Raji (cell line): ENCODE measurements around the gene ABHD4.

Experiments used
- POLR2A ChIP-seq: IDR thresholded peaks from 2 replicates; pipeline ENCODE4 v1.6.1; 2011; ENCODE audit warnings: low read depth, low read length, control low read depth; ENCODE audit not compliant: insufficient read depth

The ABHD4 gene

GRCh38 chr14:22599349-22599748 is 1.2 kb downstream of the ABHD4 start:
- no peak for TF ChIP-seq POLR2A

- TF ChIP-seq POLR2A = no peak
Observed at GRCh38 chr14:22600027-22600426, 1.9 kb downstream of the ABHD4 start.

GRCh38 chr14:22601456-22601855 is 3.4 kb downstream of the ABHD4 start:
- no peak for TF ChIP-seq POLR2A

- no peak for TF ChIP-seq POLR2A
Observed at GRCh38 chr14:22601996-22602395, 3.9 kb downstream of the ABHD4 start.

- TF ChIP-seq POLR2A = no peak
Observed at GRCh38 chr14:22602862-22603261, 4.8 kb downstream of the ABHD4 start.

- no peak for TF ChIP-seq POLR2A
Observed at GRCh38 chr14:22606380-22606779, 8.3 kb downstream of the ABHD4 start.

GRCh38 chr14:22607291-22607690 is 9.2 kb downstream of the ABHD4 start:
- TF ChIP-seq POLR2A = no peak

GRCh38 chr14:22610931-22611330 is 12.8 kb downstream of the ABHD4 start:
- TF ChIP-seq POLR2A = no peak

- TF ChIP-seq POLR2A = no peak
Observed at GRCh38 chr14:22613106-22613695, 15.1 kb downstream of the ABHD4 start.

- TF ChIP-seq POLR2A = no peak
Observed at GRCh38 chr14:22613736-22614239, 15.7 kb downstream of the ABHD4 start.

- no peak for TF ChIP-seq POLR2A
Observed at GRCh38 chr14:22614240-22614799, 16.2 kb downstream of the ABHD4 start.

- TF ChIP-seq POLR2A = no peak
Observed at GRCh38 chr14:22622255-22622654, 24.2 kb downstream of the ABHD4 start.

- no peak for TF ChIP-seq POLR2A
Observed at GRCh38 chr14:22623047-22623446, 24.9 kb downstream of the ABHD4 start.

GRCh38 chr14:22626590-22626989 is 28.5 kb downstream of the ABHD4 start:
- TF ChIP-seq POLR2A = no peak

GRCh38 chr14:22627506-22628263 is 29.6 kb downstream of the ABHD4 start:
- no peak for TF ChIP-seq POLR2A

GRCh38 chr14:22629361-22629760 is 31.3 kb downstream of the ABHD4 start:
- no peak for TF ChIP-seq POLR2A
